ENCODE measurements around the gene THPO. TPM values are rescaled to one million over a fixed set of nuclear protein-coding genes. Genes with fewer than 3 reads are reported as not detected.

THPO gene
- total and polyA plus RNA-seq, 9 of the 15 experiments (the other 6 are each of a cell fraction or from before 2014, with no cell fraction given): 0.11 to 1.1 (median 0.35) TPM; not detected in 1

GRCh38 chr3:184371570-184372018, 6.4 kb downstream of the THPO start (continued):
- TF ChIP-seq ATF2 (CRISPR knock-in tag; IDR thresholded peaks at IDR 0.05): no peak
- no peak for TF ChIP-seq ZNF830 (CRISPR knock-in tag; IDR thresholded peaks at IDR 0.05)
- TF ChIP-seq CAMTA2 (CRISPR knock-in tag; conservative IDR thresholded peaks at IDR 0.05): no peak
- TF ChIP-seq PTBP1 (IDR thresholded peaks at IDR 0.05; ENCODE audit: low read depth, low read length): no peak
- peak; percentile 23; the same call in 1 of the 2 replicates for TF ChIP-seq BHLHE40 (IDR thresholded peaks at IDR 0.05; ENCODE audit: low read length)
- no peak for TF ChIP-seq SMAD2 (IDR thresholded peaks at IDR 0.05; ENCODE audit: low read depth, low read length)
- TF ChIP-seq ZNF592 (IDR thresholded peaks at IDR 0.05): no peak
- peak; percentile 70; the same call in 1 of the 2 replicates for TF ChIP-seq CC2D1A (IDR thresholded peaks at IDR 0.05)
- peak; percentile 67; the same call in 1 of the 2 replicates for TF ChIP-seq RB1 (IDR thresholded peaks at IDR 0.05; ENCODE audit: low read depth)
- no peak for TF ChIP-seq PHB2 (IDR thresholded peaks at IDR 0.05; ENCODE audit: low read depth)
- peak; percentile 96 for TF ChIP-seq SMC3 (conservative IDR thresholded peaks at IDR 0.05; ENCODE audit: insufficient read depth, low read depth, low read length)
- TF ChIP-seq ZSCAN29 (IDR thresholded peaks at IDR 0.05): 0 out of 2 replicates have a peak, but pooled peaks have one; percentile 32
- no peak for TF ChIP-seq KLF13 (tag; IDR thresholded peaks at IDR 0.05; ENCODE audit: borderline replicate concordance, low read depth)
- TF ChIP-seq MAX (CRISPR knock-in tag; IDR thresholded peaks at IDR 0.05): 0 out of 2 replicates have a peak, but pooled peaks have one; percentile 11
- no peak for TF ChIP-seq FIP1L1 (IDR thresholded peaks at IDR 0.05; ENCODE audit: low read depth, low read length, poor library complexity, severe bottlenecking)
- TF ChIP-seq ZKSCAN8 (CRISPR knock-in tag; IDR thresholded peaks at IDR 0.05): no peak
- TF ChIP-seq POLR2G (IDR thresholded peaks at IDR 0.05; ENCODE audit: low read depth, low read length): no peak
- TF ChIP-seq TOE1 (IDR thresholded peaks at IDR 0.05; ENCODE audit: borderline replicate concordance): no peak
- no peak for TF ChIP-seq TOE1 (CRISPR knock-in tag; IDR thresholded peaks at IDR 0.05; ENCODE audit: borderline replicate concordance, low read depth)
- TF ChIP-seq ZNF740 (CRISPR knock-in tag; IDR thresholded peaks at IDR 0.05): no peak
- TF ChIP-seq ZNF740 (tag; IDR thresholded peaks at IDR 0.05): no peak
- no peak for TF ChIP-seq ZNF512 (tag; IDR thresholded peaks at IDR 0.05)

Measured in K562 (cell line).